Activated B cell treated with CpG ODN at 0.5 μM for 24 hours (primary cell): ENCODE results near the gene CLASP1. TPM values are rescaled to one million over a fixed set of nuclear protein-coding genes. Genes with fewer than 3 reads are reported as not detected.
"Not testable (repeated sequence)": the region's sequence is repeated elsewhere in the genome, so short reads cannot be mapped to it uniquely, and the experiment has no call there.

Experiments used
- ATAC-seq: fragments of 200-7000 bp; cut with Tn5 transposase; one replicate; pipeline ENCODE4 v1.10.0; 2021; ENCODE audit warnings: low read depth, mild to moderate bottlenecking, moderate library complexity
- CTCF ChIA-PET: fragments of 350-600 bp; sonication (Branson Sonifier 250); formaldehyde crosslinking; loops from one replicate; lab custom pipeline; 2021; ENCODE audit warnings: antibody characterized with exemption; lab: Charles Lee
- POLR2A ChIA-PET: fragments of 350-600 bp; sonication (Branson Sonifier 250); formaldehyde crosslinking; loops from one replicate; lab custom pipeline; 2021; ENCODE audit warnings: antibody characterized with exemption; lab: Charles Lee
- DNase-seq: peaks from one replicate; pipeline ENCODE4 v3.0.0; 2022
- H3K27ac Mint-ChIP-seq: one replicate; pipeline ENCODE4 v1.8.0; 2020; ENCODE audit warnings: mixed read lengths
- H3K27me3 Mint-ChIP-seq: one replicate; pipeline ENCODE4 v1.8.0; 2021; ENCODE audit warnings: mixed read lengths
- H3K36me3 Mint-ChIP-seq: one replicate; pipeline ENCODE4 v1.8.0; 2021; ENCODE audit warnings: low read depth, mixed read lengths
- H3K4me1 Mint-ChIP-seq: one replicate; pipeline ENCODE4 v1.8.0; 2021; ENCODE audit warnings: mixed read lengths
- H3K4me3 Mint-ChIP-seq: one replicate; pipeline ENCODE4 v1.8.0; 2020; ENCODE audit warnings: mild to moderate bottlenecking, mixed read lengths
- H3K9me3 Mint-ChIP-seq: one replicate; pipeline ENCODE4 v1.8.0; 2020; ENCODE audit warnings: mixed read lengths
- CTCF ChIP-seq: fragments of 200-600 bp; IDR thresholded peaks from one replicate; pipeline ENCODE4 v1.8.0; 2022; ENCODE audit warnings: antibody characterized with exemption, mild to moderate bottlenecking
- intact Hi-C: fragments of 100-400 bp; cut with micrococcal nuclease; formaldehyde crosslinking; loops from one replicate; pipeline ENCODE4 v1.15.1; 2024
- total RNA-seq: library from RNA; stranded (reverse); gene quantifications from 2 replicates; pipeline ENCODE4 v1.2.3, GENCODE V29; 2022

The CLASP1 gene
- total RNA-seq, 1 donor from 2014 or later: 65.0 TPM

GRCh38 chr2:121375621-121376159 is 273.6 kb downstream of the CLASP1 start:
- Mint-ChIP-seq H3K36me3 (peaks cover 88% of the 10 kb centered on the region), H3K27ac (no peak overlapping the region), H3K4me3 (no peak overlapping the region), H3K9me3 (no peaks in the 10 kb centered on the region), H3K27me3 (no peaks in the 10 kb centered on the region), H3K4me1 (peaks cover 7% of the 10 kb centered on the region)
- intact Hi-C loops: no loop called here
- DNase-seq (no peak), ATAC-seq (no peak)
- ChIA-PET CTCF (no interaction called here), POLR2A (no interaction called here)
- no peak for TF ChIP-seq CTCF

- H3K36me3 Mint-ChIP-seq: peaks cover 86% of the 10 kb centered on the region
- CTCF ChIA-PET: not testable (repeated sequence)
Observed at GRCh38 chr2:121374412-121375075, 274.7 kb downstream of the CLASP1 start.

GRCh38 chr2:121372721-121373353 is 276.4 kb downstream of the CLASP1 start:
- no peak for TF ChIP-seq CTCF
- no peaks in the 10 kb centered on the region for H3K27me3 Mint-ChIP-seq
- POLR2A ChIA-PET: no interaction called here
- peak overlapping the region; percentile 21 for H3K27ac Mint-ChIP-seq
- no peak for DNase-seq
- peaks cover 84% of the 10 kb centered on the region for H3K36me3 Mint-ChIP-seq
- CTCF ChIA-PET: no interaction called here
- intact Hi-C loops: no loop called here
- H3K9me3 Mint-ChIP-seq: no peaks in the 10 kb centered on the region
- H3K4me1 Mint-ChIP-seq: peaks cover 7% of the 10 kb centered on the region
- peak; percentile 34 for ATAC-seq
- H3K4me3 Mint-ChIP-seq: no peak overlapping the region

More at GRCh38 chr2:121374412-121375075, 274.7 kb downstream of the CLASP1 start:
- ATAC-seq, H3K27ac Mint-ChIP-seq, H3K4me1 Mint-ChIP-seq, H3K27me3 Mint-ChIP-seq, DNase-seq, intact Hi-C loops, H3K9me3 Mint-ChIP-seq, POLR2A ChIA-PET, H3K4me3 Mint-ChIP-seq: not testable (repeated sequence)

GRCh38 chr2:121372082-121372481 is 277.2 kb downstream of the CLASP1 start:
- no peak for TF ChIP-seq CTCF
- Mint-ChIP-seq H3K27me3 (no peaks in the 10 kb centered on the region), H3K36me3 (peaks cover 84% of the 10 kb centered on the region), H3K27ac (no peak overlapping the region), H3K4me1 (peaks cover 7% of the 10 kb centered on the region), H3K9me3 (no peaks in the 10 kb centered on the region), H3K4me3 (no peak overlapping the region)
- DNase-seq (no peak), ATAC-seq (no peak)
- CTCF ChIA-PET: no interaction called here
- POLR2A ChIA-PET: no interaction called here
- intact Hi-C loops: no loop called here

GRCh38 chr2:121368836-121369235 is 280.4 kb downstream of the CLASP1 start:
- Mint-ChIP-seq H3K4me1 (peaks cover 7% of the 10 kb centered on the region), H3K9me3 (no peaks in the 10 kb centered on the region)
- POLR2A ChIA-PET: no interaction called here

More at GRCh38 chr2:121368836-121369235, 280.4 kb downstream of the CLASP1 start:
- Mint-ChIP-seq H3K27me3 (no peaks in the 10 kb centered on the region), H3K27ac (no peak overlapping the region), H3K36me3 (peaks cover 80% of the 10 kb centered on the region), H3K4me3 (no peak overlapping the region)
- DNase-seq (no peak), ATAC-seq (no peak)
- no peak for TF ChIP-seq CTCF
- CTCF ChIA-PET: no interaction called here
- intact Hi-C loops: no loop called here
